OCI-M1 (cell line): ENCODE measurements around the gene TTYH2.
A peak's percentile ranks its signal among the peaks of the same experiment; 100 is the strongest.

ENCODE experiments used
- DNase-seq: peaks from one replicate; lab custom pipeline; 2025; lab: John Stamatoyannopoulos, UW

The TTYH2 gene

GRCh38 chr17:74216505-74216904, 3.1 kb downstream of the TTYH2 start:
- no peak for DNase-seq

- DNase-seq: peak; percentile 6
Measured at GRCh38 chr17:74217037-74217730, 3.8 kb downstream of the TTYH2 start.

- no peak for DNase-seq
Measured at GRCh38 chr17:74217888-74218287, 4.5 kb downstream of the TTYH2 start.

- no peak for DNase-seq
Measured at GRCh38 chr17:74218436-74218835, 5.1 kb downstream of the TTYH2 start.

- peak; percentile 32 for DNase-seq
Measured at GRCh38 chr17:74219576-74220133, 6.3 kb downstream of the TTYH2 start.

- no peak for DNase-seq
Measured at GRCh38 chr17:74220219-74220618, 6.8 kb downstream of the TTYH2 start.

- DNase-seq: no peak
Measured at GRCh38 chr17:74220946-74221818, 7.8 kb downstream of the TTYH2 start.

GRCh38 chr17:74222399-74222798, 9.0 kb downstream of the TTYH2 start:
- no peak for DNase-seq

- no peak for DNase-seq
Measured at GRCh38 chr17:74223901-74224300, 10.5 kb downstream of the TTYH2 start.

GRCh38 chr17:74224959-74225725, 11.8 kb downstream of the TTYH2 start:
- DNase-seq: no peak

GRCh38 chr17:74226252-74226651, 12.9 kb downstream of the TTYH2 start:
- no peak for DNase-seq

GRCh38 chr17:74227271-74228080, 14.1 kb downstream of the TTYH2 start:
- no peak for DNase-seq

GRCh38 chr17:74228306-74228978, 15.1 kb downstream of the TTYH2 start:
- DNase-seq: no peak

- DNase-seq: no peak
Measured at GRCh38 chr17:74230896-74231295, 17.5 kb downstream of the TTYH2 start.

GRCh38 chr17:74231928-74232907, 18.8 kb downstream of the TTYH2 start:
- no peak for DNase-seq

GRCh38 chr17:74233937-74234336, 20.6 kb downstream of the TTYH2 start:
- no peak for DNase-seq

- peak; percentile 64 for DNase-seq
Measured at GRCh38 chr17:74234486-74234885, 21.1 kb downstream of the TTYH2 start.

- peak; percentile 67 for DNase-seq
Measured at GRCh38 chr17:74235040-74235581, 21.7 kb downstream of the TTYH2 start.

- no peak for DNase-seq
Measured at GRCh38 chr17:74235911-74236371, 22.6 kb downstream of the TTYH2 start.
